H1 (cell line): ENCODE measurements around the gene SGSH. TPM values are rescaled to one million over a fixed set of nuclear protein-coding genes. Genes with fewer than 3 reads are reported as not detected.

Experiments used
- CTCF ChIA-PET: fragments of 300-600 bp; sonication (Branson Sonifier 250); formaldehyde crosslinking; loops from one replicate; lab custom pipeline; 2021; ENCODE audit not compliant: partially characterized antibody; lab: Charles Lee
- POLR2A ChIA-PET: fragments of 300-600 bp; sonication (Branson Sonifier 250); formaldehyde crosslinking; loops from one replicate; lab custom pipeline; 2021; ENCODE audit warnings: inconsistent platforms; ENCODE audit not compliant: partially characterized antibody; lab: Charles Lee
- DNase-seq, 2 experiments: peaks; one replicate each; pipeline versions ENCODE4 v3.0.0 to v3.0.0-alpha.2; 2010 to 2022; ENCODE audit warnings: low spot score in 2 of 2, low read depth in 1 of 2, mixed read lengths in 1 of 2
- FAIRE-seq: peaks from 2 replicates; lab custom pipeline; 2011; peaks lifted over from hg19 to GRCh38; lab: Jason Lieb, UNC
- H2AFZ ChIP-seq: 2 replicates; pipeline ENCODE4 v1.8.1; 2012; ENCODE audit warnings: low read length, inconsistent platforms
- H2AK5ac ChIP-seq: 2 replicates; pipeline ENCODE4 v1.6.1; 2013; ENCODE audit warnings: low read depth, low read length
- H2BK120ac ChIP-seq: replicated peaks from 2 replicates; pipeline ENCODE3; 2013; ENCODE audit warnings: low read depth, low read length, inconsistent platforms
- H2BK12ac ChIP-seq: 2 replicates; pipeline ENCODE4 v1.6.1; 2013; ENCODE audit warnings: low read depth, low read length
- H2BK15ac ChIP-seq: 2 replicates; pipeline ENCODE4 v1.6.1; 2013; ENCODE audit warnings: low read length
- H2BK20ac ChIP-seq: 2 replicates; pipeline ENCODE4 v1.6.1; 2013; ENCODE audit warnings: low read length
- H2BK5ac ChIP-seq: 2 replicates; pipeline ENCODE4 v1.6.1; 2013; ENCODE audit warnings: low read depth, low read length
- H3K14ac ChIP-seq: 2 replicates; pipeline ENCODE4 v1.6.1; 2013; ENCODE audit warnings: inconsistent platforms; ENCODE audit not compliant: insufficient read length
- H3K18ac ChIP-seq: 2 replicates; pipeline ENCODE4 v1.6.1; 2013; ENCODE audit warnings: low read length; ENCODE audit errors: extremely low read depth
- H3K23ac ChIP-seq: 2 replicates; pipeline ENCODE4 v1.6.1; 2013; ENCODE audit warnings: inconsistent platforms; ENCODE audit not compliant: insufficient read length
- H3K23me2 ChIP-seq: 2 replicates; pipeline ENCODE4 v1.6.1; 2013; ENCODE audit warnings: low read depth, low read length
- H3K27ac ChIP-seq: 2 replicates; pipeline ENCODE4 v1.6.1; 2011; ENCODE audit warnings: low read depth, low read length, inconsistent platforms
- H3K27me3 ChIP-seq, 4 experiments: replicated peaks in 1 of 4; 1 replicate in 1 of 4; 2 replicates in 3 of 4; pipeline versions ENCODE4 v1.6.1 to v1.8.1; 2011 to 2013; ENCODE audit warnings: low read length in 3 of 4, mild to moderate bottlenecking in 3 of 4, inconsistent platforms in 2 of 4, mixed read lengths in 2 of 4, moderate library complexity in 1 of 4; ENCODE audit not compliant: control insufficient read depth in 3 of 4, insufficient read depth in 3 of 4; ENCODE audit errors: extremely low read depth in 1 of 4
- H3K36me3 ChIP-seq, 4 experiments: 2 replicates each; pipeline versions ENCODE4 v1.6.1 to v1.8.1; 2011 to 2013; ENCODE audit warnings: mild to moderate bottlenecking in 4 of 4, low read length in 3 of 4, moderate library complexity in 2 of 4, control low read depth in 1 of 4, inconsistent platforms in 1 of 4; ENCODE audit not compliant: insufficient read depth in 4 of 4, control insufficient read depth in 2 of 4
- H3K4ac ChIP-seq: replicated peaks from 2 replicates; pipeline ENCODE3; 2013; ENCODE audit warnings: low read length, low read depth, mixed read lengths, inconsistent platforms; ENCODE audit not compliant: insufficient read length
- H3K4me1 ChIP-seq, 4 experiments: replicated peaks in 1 of 4; 1 replicate in 1 of 4; 2 replicates in 3 of 4; pipeline versions ENCODE4 v1.6.1 to v1.8.1; 2011 to 2013; ENCODE audit warnings: low read length in 3 of 4, inconsistent platforms in 2 of 4, mixed read lengths in 1 of 4; ENCODE audit not compliant: insufficient read depth in 4 of 4, control insufficient read depth in 3 of 4
- H3K4me2 ChIP-seq, 2 experiments: 2 replicates each; pipeline versions ENCODE4 v1.6.1 to v1.8.1; 2011 to 2013; ENCODE audit warnings: low read depth in 2 of 2, low read length in 2 of 2, control low read depth in 1 of 2, inconsistent platforms in 1 of 2, mild to moderate bottlenecking in 1 of 2; ENCODE audit not compliant: insufficient read depth in 1 of 2
- H3K4me3 ChIP-seq, 4 experiments: fragments of 200-600, 300-600 bp in 1 of 4; sonication (generic), shearing (Covaris generic), sonication (Bioruptor Twin) in 1 of 4; 2 replicates each; pipeline versions ENCODE4 v1.5.1 to v1.8.1; 2011 to 2016; ENCODE audit warnings: low read length in 4 of 4, low read depth in 3 of 4, control low read depth in 2 of 4, inconsistent platforms in 2 of 4, mild to moderate bottlenecking in 2 of 4, mixed read lengths in 1 of 4, moderate library complexity in 1 of 4; ENCODE audit not compliant: insufficient read depth in 2 of 4; ENCODE audit errors: extremely low read depth in 1 of 4
- H3K56ac ChIP-seq: replicated peaks from 2 replicates; pipeline ENCODE3; 2013; ENCODE audit warnings: low read depth, mild to moderate bottlenecking, mixed read lengths, low read length, inconsistent platforms; ENCODE audit not compliant: insufficient read length
- H3K79me1 ChIP-seq: 2 replicates; pipeline ENCODE4 v1.6.1; 2013; ENCODE audit warnings: low read depth, low read length, control low read depth
- H3K79me2 ChIP-seq, 2 experiments: 2 replicates each; pipeline versions ENCODE4 v1.6.1 to v1.8.1; 2012 to 2013; ENCODE audit warnings: low read length in 2 of 2, mild to moderate bottlenecking in 2 of 2, inconsistent platforms in 1 of 2; ENCODE audit not compliant: insufficient read depth in 2 of 2, control insufficient read depth in 1 of 2
- H3K9ac ChIP-seq, 4 experiments: replicated peaks in 1 of 4; 1 replicate in 1 of 4; 2 replicates in 3 of 4; pipeline versions ENCODE4 v1.6.1 to v1.8.1; 2011 to 2013; ENCODE audit warnings: low read depth in 3 of 4, low read length in 3 of 4, control low read depth in 2 of 4, mild to moderate bottlenecking in 2 of 4, moderate library complexity in 2 of 4, inconsistent platforms in 1 of 4; ENCODE audit errors: extremely low read depth in 1 of 4
- H3K9me3 ChIP-seq, 2 experiments: 2 replicates each; pipeline versions ENCODE4 v1.6.1 to v1.8.1; 2012 to 2013; ENCODE audit warnings: mild to moderate bottlenecking in 2 of 2, moderate library complexity in 2 of 2, control low read depth in 1 of 2, inconsistent platforms in 1 of 2, low read depth in 1 of 2, low read length in 1 of 2, mixed read lengths in 1 of 2; ENCODE audit not compliant: insufficient read depth in 2 of 2
- H4K20me1 ChIP-seq, 2 experiments: replicated peaks in 1 of 2; 2 replicates each; pipeline versions ENCODE3 to v1.8.1; 2011 to 2013; ENCODE audit warnings: inconsistent platforms in 2 of 2, low read length in 2 of 2, mild to moderate bottlenecking in 1 of 2; ENCODE audit not compliant: insufficient read depth in 2 of 2, control insufficient read depth in 1 of 2
- H4K5ac ChIP-seq: 2 replicates; pipeline ENCODE4 v1.6.1; 2013; ENCODE audit warnings: low read length, low read depth, mixed read lengths, inconsistent platforms; ENCODE audit not compliant: insufficient read length
- H4K8ac ChIP-seq: 2 replicates; pipeline ENCODE4 v1.8.0; 2013; ENCODE audit warnings: mild to moderate bottlenecking, moderate library complexity, low read length, inconsistent platforms; ENCODE audit not compliant: insufficient read depth; ENCODE audit errors: extremely low read depth
- H4K91ac ChIP-seq: replicated peaks from 2 replicates; pipeline ENCODE3; 2013; ENCODE audit warnings: low read length, mixed read lengths, inconsistent platforms; ENCODE audit not compliant: insufficient read length
- E2F6 ChIP-seq: IDR thresholded peaks from 2 replicates; pipeline ENCODE4 v1.6.1; 2012; ENCODE audit warnings: inconsistent platforms
- POLR2AphosphoS5 ChIP-seq: IDR thresholded peaks from 2 replicates; pipeline ENCODE4 v1.6.1; 2011; ENCODE audit warnings: low read depth, low read length
- WGBS, 2 experiments: shearing (Covaris generic) in 1 of 2; methylation state at CpG; one replicate each; pipeline versions ENCODE4 v1.1.6 to v1.1.7; 2013 to 2015; ENCODE audit warnings: low lambda C conversion rate in 2 of 2, mixed read lengths in 2 of 2, inconsistent platforms in 1 of 2, low coverage in 1 of 2, missing lambda C conversion rate in 1 of 2; ENCODE audit not compliant: insufficient replicate concordance in 2 of 2, insufficient coverage in 1 of 2, insufficient read length in 1 of 2; ENCODE audit errors: extremely low coverage in 1 of 2, missing lambda C conversion rate in 1 of 2; 5-methylcytosine and 5-hydroxymethylcytosine counted together
- polyA plus RNA-seq, 7 experiments: library from polyadenylated mRNA; depleted of rRNA in 3 of 7; stranded (reverse) in 5 of 7; unstranded in 2 of 7; fragments of >200 nt in 5 of 7; fragments of 200-250 nt in 2 of 7; gene quantifications; 1 replicate in 5 of 7; 2 replicates in 1 of 7; 4 replicates in 1 of 7; pipeline versions ENCODE4 v1.2.1 to v1.2.3, GENCODE V29; 2011 to 2013; ENCODE audit warnings: missing spikeins in 2 of 7, mixed read lengths in 2 of 7
- total RNA-seq: library from RNA; stranded (reverse); fragmentation: NEBNext Ultra II Directional; extraction: Animal tissue kit (Norgen Biotek cat#: 25700); gene quantifications from 2 replicates; pipeline ENCODE4 v1.2.1, GENCODE V29; 2021

The SGSH gene
- total and polyA plus RNA-seq, 2 of the 8 experiments (the other 6 are each of a cell fraction or from before 2014, with no cell fraction given): 18.0 to 19.6 TPM

- H3K27me3 ChIP-seq: no peaks in the 10 kb centered on the region; a peak in 1 of 7 replicates
- H2AK5ac ChIP-seq: no peak overlapping the region
- H3K4me3 ChIP-seq: no peak overlapping the region
- WGBS, 2 experiments: 91% methylated on average over 18 of the region's 18 CpGs; no CpG with 5 or more reads in 1 of the 2 experiments
- H3K27ac ChIP-seq: no peak overlapping the region
- H3K79me1 ChIP-seq: peaks cover 2% of the 10 kb centered on the region; the same call in 1 of the 2 replicates
- no peak overlapping the region for H3K9ac ChIP-seq
- H4K5ac ChIP-seq: no peak overlapping the region
- H3K4me2 ChIP-seq: no peak overlapping the region
- H2BK5ac ChIP-seq: no peak overlapping the region
- no peaks in the 10 kb centered on the region for H3K36me3 ChIP-seq
- no peak overlapping the region for H2BK120ac ChIP-seq
- H3K23me2 ChIP-seq: peaks cover 10% of the 10 kb centered on the region; the same call in 1 of the 2 replicates
- H3K56ac ChIP-seq: no peak overlapping the region
- H4K91ac ChIP-seq: no peak overlapping the region
- no peak overlapping the region for H3K14ac ChIP-seq
- no peak overlapping the region for H4K8ac ChIP-seq
- peaks cover 0 to 21% (median 11%) of the 10 kb centered on the region in 4 experiments; a peak in 6 of 7 replicates for H3K4me1 ChIP-seq
- no peak overlapping the region for H3K23ac ChIP-seq
- no peaks in the 10 kb centered on the region for H3K79me2 ChIP-seq
- no peak overlapping the region for H3K18ac ChIP-seq
- H2BK15ac ChIP-seq: no peak overlapping the region
- peaks cover 2 to 4% of the 10 kb centered on the region in 2 experiments for H4K20me1 ChIP-seq
- H2BK20ac ChIP-seq: no peak overlapping the region
- DNase-seq: no peak
- no peak overlapping the region for H3K4ac ChIP-seq
- no peak overlapping the region for H2AFZ ChIP-seq
- no peak for TF ChIP-seq E2F6
- no peak for TF ChIP-seq POLR2AphosphoS5
- FAIRE-seq: no peak
- no peak overlapping the region for H2BK12ac ChIP-seq
- ChIA-PET POLR2A (no interaction called here), CTCF (no interaction called here)
- H3K9me3 ChIP-seq: no peaks in the 10 kb centered on the region
These were observed 3.1 kb upstream of the SGSH start for GRCh38 chr17:80223142-80223815.
